MM.1S (cell line): ENCODE results near the gene MIEN1.
A peak's percentile ranks its signal among the peaks of the same experiment; 100 is the strongest.

Source experiments
- DNase-seq: peaks from one replicate; pipeline ENCODE4 v3.0.0-alpha.2; 2015
- H2AFZ ChIP-seq: fragments of 300-600 bp; sonication (generic); 2 replicates; pipeline ENCODE4 v1.6.0; 2016; ENCODE audit warnings: antibody characterized with exemption, low read length
- H3F3A ChIP-seq: fragments of 300-600 bp; sonication (generic); 2 replicates; pipeline ENCODE4 v1.6.1; 2016; ENCODE audit warnings: mild to moderate bottlenecking, antibody characterized with exemption, low read length, moderate library complexity, mixed read lengths; ENCODE audit not compliant: insufficient read depth
- H3K27ac ChIP-seq: fragments of 300-600 bp; sonication (generic); 2 replicates; pipeline ENCODE4 v1.5.1; 2016; ENCODE audit warnings: mild to moderate bottlenecking, low read length
- H3K27me3 ChIP-seq: fragments of 300-600 bp; sonication (generic); replicated peaks from 2 replicates; pipeline ENCODE4 v1.6.0; 2016; ENCODE audit warnings: low read length; ENCODE audit not compliant: insufficient read depth
- H3K36me3 ChIP-seq: fragments of 300-600 bp; sonication (generic); replicated peaks from 2 replicates; pipeline ENCODE4 v1.6.1; 2016; ENCODE audit warnings: mild to moderate bottlenecking, low read length, mixed read lengths; ENCODE audit not compliant: insufficient read depth
- H3K4me1 ChIP-seq: fragments of 300-600 bp; sonication (generic); 2 replicates; pipeline ENCODE4 v1.6.1; 2016; ENCODE audit warnings: low read length, mixed read lengths
- H3K4me2 ChIP-seq: fragments of 300-600 bp; sonication (generic); 2 replicates; pipeline ENCODE4 v1.6.0; 2016; ENCODE audit warnings: low read depth, low read length
- H3K4me3 ChIP-seq: fragments of 300-600 bp; sonication (generic); 2 replicates; pipeline ENCODE4 v1.5.1; 2016; ENCODE audit warnings: low read length, mixed read lengths
- H3K79me2 ChIP-seq: fragments of 300-600 bp; sonication (generic); 2 replicates; pipeline ENCODE4 v1.6.1; 2016; ENCODE audit warnings: mixed run types, low read length, mixed read lengths
- H3K9ac ChIP-seq: fragments of 300-600 bp; sonication (generic); 2 replicates; pipeline ENCODE4 v1.6.1; 2016; ENCODE audit warnings: low read length, mixed read lengths
- H3K9me2 ChIP-seq: fragments of 300-600 bp; sonication (generic); replicated peaks from 2 replicates; pipeline ENCODE4 v1.6.1; 2016; ENCODE audit warnings: mild to moderate bottlenecking, low read length, mixed read lengths; ENCODE audit not compliant: insufficient read depth
- H3K9me3 ChIP-seq: fragments of 300-600 bp; sonication (generic); replicated peaks from 2 replicates; pipeline ENCODE4 v1.6.1; 2016; ENCODE audit warnings: mild to moderate bottlenecking, low read length, mixed read lengths; ENCODE audit not compliant: insufficient read depth
- H4K20me1 ChIP-seq: fragments of 300-600 bp; sonication (generic); 2 replicates; pipeline ENCODE4 v1.6.1; 2016; ENCODE audit warnings: mild to moderate bottlenecking, low read length, moderate library complexity, mixed read lengths; ENCODE audit not compliant: insufficient read depth
- CTCF ChIP-seq: fragments of 300-600 bp; sonication (generic); IDR thresholded peaks from 2 replicates; pipeline ENCODE4 v1.5.1; 2016; ENCODE audit warnings: antibody characterized with exemption, low read length, mixed read lengths
- EZH2 ChIP-seq: fragments of 300-600 bp; sonication (generic); optimal IDR thresholded peaks from 2 replicates; pipeline ENCODE3; 2017; ENCODE audit warnings: low read depth, mild to moderate bottlenecking, antibody characterized with exemption, low read length, mixed read lengths
- EZH2phosphoT487 ChIP-seq: fragments of 300-600 bp; sonication (generic); IDR thresholded peaks from 2 replicates; pipeline ENCODE4 v1.6.1; 2018; ENCODE audit warnings: antibody characterized with exemption, low read length

The MIEN1 gene, protein sequence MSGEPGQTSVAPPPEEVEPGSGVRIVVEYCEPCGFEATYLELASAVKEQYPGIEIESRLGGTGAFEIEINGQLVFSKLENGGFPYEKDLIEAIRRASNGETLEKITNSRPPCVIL

DNA sequence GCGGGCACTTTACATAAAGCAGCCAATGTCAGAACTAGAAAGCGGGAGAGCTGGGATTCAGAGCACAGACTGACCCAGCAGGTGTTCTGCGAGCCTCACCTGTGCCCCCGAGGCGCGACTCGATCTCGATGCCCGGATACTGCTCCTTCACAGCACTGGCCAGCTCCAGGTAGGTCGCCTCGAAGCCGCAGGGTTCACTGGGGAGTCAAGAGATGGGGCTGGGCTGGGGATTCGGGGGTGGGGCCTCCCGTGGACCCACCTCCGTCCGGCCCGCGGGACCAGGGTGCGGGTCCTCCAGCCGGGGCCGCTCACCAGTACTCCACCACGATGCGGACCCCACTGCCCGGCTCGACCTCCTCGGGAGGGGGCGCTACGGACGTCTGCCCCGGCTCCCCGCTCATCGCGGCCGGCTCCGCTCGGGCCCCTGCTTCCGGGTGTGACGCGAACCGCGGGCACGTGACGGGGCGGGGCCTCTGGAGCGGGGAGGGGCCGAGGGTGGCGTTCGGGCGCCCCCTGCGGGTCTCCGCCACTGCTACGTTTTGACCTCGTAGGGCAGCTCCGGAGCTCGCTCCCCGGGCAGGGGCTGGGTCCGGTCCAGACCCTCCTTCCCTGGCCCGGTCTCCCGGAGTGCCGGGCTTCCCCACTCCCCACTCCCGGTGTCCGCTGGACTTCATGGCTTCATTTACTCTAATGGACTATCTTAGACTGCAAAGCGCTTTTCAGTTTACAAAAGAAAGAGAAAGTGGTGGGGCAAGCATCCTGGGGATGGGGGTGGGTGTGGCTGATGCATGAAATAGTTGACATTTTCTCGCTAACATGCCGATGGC lies at the start of gene MIEN1:
Gene MIEN1, minus strand, starts transcription at position 438 of the 827 bp plus-strand sequence. Its CDS starts 37 bp downstream, at position 401.
- Histone ChIP-seq H3K79me2 (peaks cover 22% of the 10 kb centered on the region), H3K4me1 (peaks cover 4% of the 10 kb centered on the region; the same call in 1 of the 2 replicates), H3K4me3 (peak within 1 kb of the TSS; percentile 82), H2AFZ (peak within 1 kb of the TSS; percentile 89), H3K36me3 (no peaks in the 10 kb centered on the region), H3K9me3 (no peaks in the 10 kb centered on the region), H3K9ac (peak within 1 kb of the TSS; percentile 80), H3F3A (no peaks in the 10 kb centered on the region), H3K4me2 (peak within 1 kb of the TSS; percentile 93), H3K27me3 (no peaks in the 10 kb centered on the region), H4K20me1 (no peaks in the 10 kb centered on the region), H3K27ac (peak within 1 kb of the TSS; percentile 74), H3K9me2 (no peaks in the 10 kb centered on the region)
- peak; percentile 88 for DNase-seq
- no peak for TF ChIP-seq EZH2phosphoT487
- no peak for TF ChIP-seq EZH2
- TF ChIP-seq CTCF: peak; percentile 80

GRCh38 chr17:39777534-39778365 lies 47.4 kb upstream of the MIEN1 start:
- no peaks in the 10 kb centered on the region for H3K27me3 ChIP-seq
- no peak for TF ChIP-seq EZH2
- no peak for TF ChIP-seq CTCF
- TF ChIP-seq EZH2phosphoT487: no peak
- 0 out of 2 replicates have a peak, but pooled peaks cover 7% of the 10 kb centered on the region for H3K36me3 ChIP-seq
- H2AFZ ChIP-seq: no peak overlapping the region
- DNase-seq: peak; percentile 60
- peak overlapping the region; percentile 58 for H3K4me3 ChIP-seq
- H3K9me2 ChIP-seq: no peaks in the 10 kb centered on the region
- peaks cover 84% of the 10 kb centered on the region for H3F3A ChIP-seq
- H4K20me1 ChIP-seq: no peaks in the 10 kb centered on the region
- peak overlapping the region; percentile 71 for H3K9ac ChIP-seq
- H3K79me2 ChIP-seq: peaks cover 89% of the 10 kb centered on the region
- H3K9me3 ChIP-seq: no peaks in the 10 kb centered on the region
- peak overlapping the region; percentile 96 for H3K4me2 ChIP-seq
- H3K4me1 ChIP-seq: peaks cover 77% of the 10 kb centered on the region
- peak overlapping the region; percentile 87 for H3K27ac ChIP-seq

GRCh38 chr17:39776252-39776651 lies 45.9 kb upstream of the MIEN1 start:
- peak; percentile 51 for DNase-seq
- Histone ChIP-seq H3K79me2 (peaks cover 89% of the 10 kb centered on the region), H4K20me1 (no peaks in the 10 kb centered on the region), H2AFZ (no peak overlapping the region), H3K27ac (peak overlapping the region; percentile 87), H3F3A (peaks cover 84% of the 10 kb centered on the region), H3K9me3 (no peaks in the 10 kb centered on the region), H3K27me3 (no peaks in the 10 kb centered on the region), H3K36me3 (peaks cover 4% of the 10 kb centered on the region; the same call in 1 of the 2 replicates), H3K4me2 (peak overlapping the region; percentile 96), H3K9ac (peak overlapping the region; percentile 71), H3K9me2 (no peaks in the 10 kb centered on the region), H3K4me3 (peak overlapping the region; percentile 58), H3K4me1 (peaks cover 77% of the 10 kb centered on the region)
- TF ChIP-seq CTCF (no peak), EZH2phosphoT487 (no peak), EZH2 (no peak)
